GM12878 (cell line): ENCODE results near the gene NT5C. TPM values are rescaled to one million over a fixed set of nuclear protein-coding genes. Genes with fewer than 3 reads are reported as not detected.

ENCODE experiments used
- ATAC-seq: fragments of 200-7000 bp; cut with Tn5 transposase; 3 replicates; pipeline ENCODE4 v1.9.1; 2020; ENCODE audit warnings: mild to moderate bottlenecking, moderate library complexity
- BruUV-seq: library from RNA; stranded (reverse); fragments of 400-500 nt; replicated peaks from 2 replicates; lab custom pipeline; 2021; lab: Mats Ljungman, UMichigan
- CTCF ChIA-PET: fragments of 300-600 bp; sonication (Branson Sonifier 250); formaldehyde crosslinking; extraction: SDS; loops from one replicate; lab custom pipeline; 2021; ENCODE audit warnings: inconsistent platforms; lab: Yijun Ruan, JAX
- POLR2A ChIA-PET: fragments of 350-600 bp; formaldehyde crosslinking; extraction: SDS; loops from one replicate; lab custom pipeline; 2021; ENCODE audit warnings: inconsistent platforms; lab: Charles Lee
- RAD21 ChIA-PET: fragments of 300-600 bp; sonication (Branson Sonifier 250); formaldehyde crosslinking; loops from one replicate; lab custom pipeline; 2023; ENCODE audit warnings: antibody characterized with exemption; ENCODE audit not compliant: unreplicated experiment; lab: Charles Lee
- SMC1A ChIA-PET: fragments of 300-600 bp; sonication (Branson Sonifier 250); formaldehyde crosslinking; loops from one replicate; lab custom pipeline; 2023; ENCODE audit not compliant: unreplicated experiment, uncharacterized antibody; lab: Charles Lee
- DNase-seq: peaks from one replicate; pipeline ENCODE4 v3.0.0-alpha.2; 2011; ENCODE audit warnings: low read depth, low spot score
- FAIRE-seq: peaks from 3 replicates; lab custom pipeline; 2011; peaks lifted over from hg19 to GRCh38; lab: Jason Lieb, UNC
- H2AFZ ChIP-seq: 2 replicates; pipeline ENCODE4 v1.6.0; 2011; ENCODE audit warnings: low read depth, low read length, control low read depth; ENCODE audit not compliant: control insufficient read depth
- H3K27ac ChIP-seq: 2 replicates; pipeline ENCODE4 v1.5.1; 2011; ENCODE audit warnings: control low read depth; ENCODE audit not compliant: control insufficient read depth, insufficient read depth
- H3K27me3 ChIP-seq, 2 experiments: replicated peaks in 1 of 2; 2 replicates each; pipeline versions ENCODE4 v1.6.0 to v1.6.1; 2011; ENCODE audit warnings: low read length in 1 of 2; ENCODE audit not compliant: control insufficient read depth in 2 of 2, insufficient read depth in 2 of 2
- H3K36me3 ChIP-seq, 2 experiments: 2 replicates each; pipeline ENCODE4 v1.5.1; 2011; ENCODE audit warnings: low read length in 1 of 2; ENCODE audit not compliant: control insufficient read depth in 2 of 2, insufficient read depth in 2 of 2
- H3K4me1 ChIP-seq: 2 replicates; pipeline ENCODE4 v1.6.1; 2011; ENCODE audit warnings: mild to moderate bottlenecking, low read length, moderate library complexity, mixed read lengths; ENCODE audit not compliant: control insufficient read depth, insufficient read depth
- H3K4me2 ChIP-seq: 2 replicates; pipeline ENCODE4 v1.6.0; 2011; ENCODE audit warnings: control low read depth; ENCODE audit not compliant: control insufficient read depth, insufficient read depth
- H3K4me3 ChIP-seq: fragments of 200-600 bp; sonication (generic); 2 replicates; pipeline ENCODE4 v1.5.1; 2016
- H3K79me2 ChIP-seq: 2 replicates; pipeline ENCODE4 v1.6.0; 2011; ENCODE audit warnings: low read length; ENCODE audit not compliant: control insufficient read depth, insufficient read depth
- H3K9ac ChIP-seq: 2 replicates; pipeline ENCODE4 v1.8.0; 2011; ENCODE audit warnings: low read length, control low read depth, mixed read lengths; ENCODE audit not compliant: control insufficient read depth, insufficient read depth
- H3K9me3 ChIP-seq: replicated peaks from 3 replicates; pipeline ENCODE4 v1.5.1; 2011; ENCODE audit warnings: mild to moderate bottlenecking, low read length; ENCODE audit not compliant: control insufficient read depth, insufficient read depth
- H4K20me1 ChIP-seq: 2 replicates; pipeline ENCODE4 v1.6.0; 2011; ENCODE audit not compliant: control insufficient read depth, insufficient read depth
- ATF3 ChIP-seq: IDR thresholded peaks from 2 replicates; pipeline ENCODE4 v1.6.1; 2011; ENCODE audit warnings: low read depth, mild to moderate bottlenecking, low read length, moderate library complexity, borderline replicate concordance; ENCODE audit errors: extremely low read depth
- CREB1 ChIP-seq: IDR thresholded peaks from 2 replicates; pipeline ENCODE4 v1.6.1; 2012; ENCODE audit warnings: low read depth, mild to moderate bottlenecking, inconsistent platforms
- ESRRA ChIP-seq: IDR thresholded peaks from 2 replicates; pipeline ENCODE4 v1.6.1; 2012; ENCODE audit warnings: mild to moderate bottlenecking, low read length, improper control_type of control experiment
- HSF1 ChIP-seq: fragments of 150-350 bp; IDR thresholded peaks from 2 replicates; pipeline ENCODE4 v1.6.1; 2014; ENCODE audit warnings: mild to moderate bottlenecking, low read depth, low read length
- IKZF1 ChIP-seq: fragments of 450-650 bp; conservative IDR thresholded peaks from 2 replicates; pipeline ENCODE4 v1.6.1; 2017; ENCODE audit warnings: antibody characterized with exemption, mild to moderate bottlenecking
- IKZF2 ChIP-seq, 2 experiments: fragments of 450-650 bp; IDR thresholded peaks; 2 replicates each; pipeline ENCODE4 v1.6.1; 2017; ENCODE audit warnings: mild to moderate bottlenecking in 2 of 2, moderate library complexity in 2 of 2
- KAT2A ChIP-seq: conservative IDR thresholded peaks from 2 replicates; pipeline ENCODE4 v1.6.1; 2011; ENCODE audit warnings: low read depth, low read length; ENCODE audit not compliant: control insufficient read depth
- MLLT1 ChIP-seq: fragments of 450-650 bp; IDR thresholded peaks from 2 replicates; pipeline ENCODE4 v1.6.1; 2016; ENCODE audit warnings: mild to moderate bottlenecking
- MYC ChIP-seq: IDR thresholded peaks from 2 replicates; pipeline ENCODE4 v1.6.1; 2011; ENCODE audit warnings: mild to moderate bottlenecking, low read length, moderate library complexity, inconsistent platforms; ENCODE audit not compliant: insufficient read depth, insufficient replicate concordance, insufficient read length, severe bottlenecking
- NKRF ChIP-seq: fragments of 450-650 bp; conservative IDR thresholded peaks from 2 replicates; pipeline ENCODE4 v1.6.1; 2017; ENCODE audit warnings: mild to moderate bottlenecking, moderate library complexity
- NR2C2 ChIP-seq: IDR thresholded peaks from 2 replicates; pipeline ENCODE4 v1.6.1; 2011; ENCODE audit warnings: borderline replicate concordance, low read depth; ENCODE audit not compliant: control insufficient read depth, insufficient read length
- SPI1 ChIP-seq: IDR thresholded peaks from 2 replicates; pipeline ENCODE4 v1.6.1; 2011; ENCODE audit warnings: low read depth, mild to moderate bottlenecking, low read length, moderate library complexity, borderline replicate concordance; ENCODE audit not compliant: insufficient read depth
- ZNF207 ChIP-seq: fragments of 450-650 bp; IDR thresholded peaks from 2 replicates; pipeline ENCODE4 v1.6.1; 2014; ENCODE audit warnings: antibody characterized with exemption, mild to moderate bottlenecking, borderline replicate concordance
- WGBS: methylation state at CpG from one replicate; pipeline ENCODE4 v1.1.6; 2016; ENCODE audit warnings: low lambda C conversion rate; ENCODE audit not compliant: insufficient replicate concordance, insufficient coverage; ENCODE audit errors: missing lambda C conversion rate; 5-methylcytosine and 5-hydroxymethylcytosine counted together
- in situ Hi-C: fragments of 300-500 bp; cut with MboI; formaldehyde crosslinking; loops from 9 replicates; pipeline ENCODE4 v1.14.3; 2018; ENCODE audit warnings: mixed read lengths
- intact Hi-C: fragments of 100-400 bp; cut with micrococcal nuclease; formaldehyde crosslinking; loops from one replicate; pipeline ENCODE4 v1.14.2; 2022; ENCODE audit not compliant: unreplicated experiment
- polyA plus RNA-seq, 11 experiments: library from polyadenylated mRNA; depleted of rRNA in 4 of 11; unstranded in 6 of 11; stranded (reverse) in 5 of 11; fragments of >200 nt; fragmentation: Nextera tagmentation in 4 of 11; fragmentation: Illumina TruSeq in 1 of 11; extraction: Ambion mirVana in 4 of 11; extraction: Trizol in 1 of 11; gene quantifications; 1 replicate in 1 of 11; 2 replicates in 10 of 11; pipeline versions ENCODE4 v1.2.1 to v1.2.3, GENCODE V29; 2011 to 2016; ENCODE audit warnings: inconsistent platforms in 2 of 11, missing spikeins in 2 of 11, low read depth in 1 of 11
- total RNA-seq, 4 experiments: library from RNA; depleted of rRNA in 3 of 4; stranded (reverse); fragments of >200 nt in 3 of 4; fragmentation: Illumina TruSeq in 1 of 4; extraction: Trizol in 1 of 4; gene quantifications; 2 replicates each; pipeline versions ENCODE4 v1.2.1 to v1.2.3, GENCODE V29; 2013 to 2021

Gene NT5C
- total and polyA plus RNA-seq, 10 of the 15 experiments (the other 5 are each of a cell fraction or from before 2014, with no cell fraction given): 3.7 to 158 (median 63.9) TPM

GRCh38 chr17:75114552-75115314 lies 16.8 kb downstream of the NT5C start:
- H3K27ac ChIP-seq: peak overlapping the region; percentile 83
- in situ Hi-C loops (loop anchor here (5.0 kb wide), 2 partner anchors 88 to 298 kb away; no protein-coding TSS in a partner anchor), intact Hi-C loops (loop anchor here (1.0 to 5.0 kb wide), 5 partner anchors 17 to 298 kb away; partner anchors contain the start of gene NT5C)
- H3K9ac ChIP-seq: peak overlapping the region; percentile 84
- ChIA-PET CTCF (interaction anchor here (0.5 to 9.3 kb wide), 61 partner anchors 8 to 520 kb away, joined by 3 to 293 read pairs (median 7); partner anchors contain the start of genes ATP5PD, FDXR, GGA3 and JPT1), POLR2A (interaction anchor here (0.8 to 5.0 kb wide), 13 partner anchors 12 to 343 kb away, joined by 3 to 53 read pairs (median 5); partner anchors contain the start of genes KCTD2, MIF4GD, NT5C and NUP85), SMC1A (interaction anchor here (0.8 to 8.1 kb wide), 46 partner anchors 9 to 298 kb away, joined by 3 to 134 read pairs (median 5); partner anchors contain the start of genes GRB2, KCTD2, MIF4GD and MRPL58), RAD21 (interaction anchor here (0.5 to 5.5 kb wide), 41 partner anchors 9 to 341 kb away, joined by 3 to 131 read pairs (median 6); partner anchors contain the start of genes ATP5PD, FDXR, KCTD2 and MIF4GD)
- peaks cover 0 to 14% of the 10 kb centered on the region in 2 experiments; a peak in 1 of 4 replicates for H3K36me3 ChIP-seq
- no peak for FAIRE-seq
- H3K4me2 ChIP-seq: peak overlapping the region; percentile 95
- peak overlapping the region; percentile 86 for H2AFZ ChIP-seq
- peaks cover 46% of the 10 kb centered on the region for H3K4me1 ChIP-seq
- no TSS peak for BruUV-seq
- 6% methylated on average over 19 of the region's 19 CpGs for WGBS
- no peak for DNase-seq
- peak overlapping the region; percentile 63 for H3K4me3 ChIP-seq
- H3K9me3 ChIP-seq: no peaks in the 10 kb centered on the region; the same call in 2 of the 3 replicates
- ATAC-seq: peak; percentile 56
- H3K27me3 ChIP-seq: no peaks in the 10 kb centered on the region
- H4K20me1 ChIP-seq: no peaks in the 10 kb centered on the region
- H3K79me2 ChIP-seq: peaks cover 15% of the 10 kb centered on the region
- TF ChIP-seq SPI1 (no peak), ESRRA (no peak), IKZF2 (IDR thresholded peaks at IDR 0.05) (peak in 1 of 2 experiments; percentile 36; a peak in 1 of 4 replicates), MYC (no peak), IKZF1 (peak; percentile 40; the same call in 1 of the 2 replicates), KAT2A (no peak), ZNF207 (no peak), HSF1 (peak; percentile 85; the same call in 1 of the 2 replicates), NR2C2 (no peak), MLLT1 (peak; percentile 44; the same call in 1 of the 2 replicates), CREB1 (peak; percentile 25; the same call in 1 of the 2 replicates), NKRF (0 out of 2 replicates have a peak, but pooled peaks have one; percentile 11), ATF3 (no peak)
